GM12878 (cell line): ENCODE data around the gene SMIM14.

ENCODE experiments used
- MXI1 ChIP-seq: fragments of 150-350 bp; IDR thresholded peaks from 2 replicates; pipeline ENCODE4 v1.6.1; 2011; ENCODE audit warnings: low read depth, mild to moderate bottlenecking, inconsistent platforms, low read length, improper control_type of control experiment
- SIN3A ChIP-seq: IDR thresholded peaks from 2 replicates; pipeline ENCODE4 v1.6.1; 2012; ENCODE audit warnings: low read depth, low read length, improper control_type of control experiment
- TF ChIP-seq, protein P1 (sequence below), 3 experiments: IDR thresholded peaks in 2 of 3; conservative IDR thresholded peaks in 1 of 3; 2 replicates each; pipeline ENCODE4 v1.5.1; 2011; ENCODE audit warnings: low read depth in 3 of 3, low read length in 3 of 3, mild to moderate bottlenecking in 3 of 3, control low read depth in 2 of 3, moderate library complexity in 2 of 3, inconsistent platforms in 1 of 3, mixed read lengths in 1 of 3; ENCODE audit not compliant: control insufficient read depth in 2 of 3, insufficient read depth in 1 of 3; ENCODE audit errors: extremely low read depth in 1 of 3

GRCh38 chr4:39621582-39621981 lies 17.1 kb downstream of the SMIM14 start:
- TF ChIP-seq SIN3A (no peak), MXI1 (no peak)
- TF ChIP-seq, protein P1, sequence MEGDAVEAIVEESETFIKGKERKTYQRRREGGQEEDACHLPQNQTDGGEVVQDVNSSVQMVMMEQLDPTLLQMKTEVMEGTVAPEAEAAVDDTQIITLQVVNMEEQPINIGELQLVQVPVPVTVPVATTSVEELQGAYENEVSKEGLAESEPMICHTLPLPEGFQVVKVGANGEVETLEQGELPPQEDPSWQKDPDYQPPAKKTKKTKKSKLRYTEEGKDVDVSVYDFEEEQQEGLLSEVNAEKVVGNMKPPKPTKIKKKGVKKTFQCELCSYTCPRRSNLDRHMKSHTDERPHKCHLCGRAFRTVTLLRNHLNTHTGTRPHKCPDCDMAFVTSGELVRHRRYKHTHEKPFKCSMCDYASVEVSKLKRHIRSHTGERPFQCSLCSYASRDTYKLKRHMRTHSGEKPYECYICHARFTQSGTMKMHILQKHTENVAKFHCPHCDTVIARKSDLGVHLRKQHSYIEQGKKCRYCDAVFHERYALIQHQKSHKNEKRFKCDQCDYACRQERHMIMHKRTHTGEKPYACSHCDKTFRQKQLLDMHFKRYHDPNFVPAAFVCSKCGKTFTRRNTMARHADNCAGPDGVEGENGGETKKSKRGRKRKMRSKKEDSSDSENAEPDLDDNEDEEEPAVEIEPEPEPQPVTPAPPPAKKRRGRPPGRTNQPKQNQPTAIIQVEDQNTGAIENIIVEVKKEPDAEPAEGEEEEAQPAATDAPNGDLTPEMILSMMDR (IDR thresholded peaks at IDR 0.05 in 2 of 3, conservative IDR thresholded peaks at IDR 0.05 in 1 of 3; ENCODE audit: control insufficient read depth in 2 of 3, extremely low read depth in 1 of 3, insufficient read depth in 1 of 3, low read depth in 3 of 3, low read length in 3 of 3), result no peak
